ENCODE measurements around the gene RBPJL. TPM values are rescaled to one million over a fixed set of nuclear protein-coding genes. Genes with fewer than 3 reads are reported as not detected.

The RBPJL gene
- total RNA-seq, 1 donor from 2014 or later = not detected

- no peak overlapping the region for H3K27ac Mint-ChIP-seq
- ChIA-PET POLR2A (no interaction called here), CTCF (no interaction called here)
- intact Hi-C loops (cut with micrococcal nuclease) = no loop called here
- H3K4me3 Mint-ChIP-seq = no peak overlapping the region
- TF ChIP-seq CTCF (IDR thresholded peaks at IDR 0.05) = no peak
- peaks cover 11% of the 10 kb centered on the region for H3K4me1 Mint-ChIP-seq
- H3K9me3 Mint-ChIP-seq = no peaks in the 10 kb centered on the region
- no peak for ATAC-seq (ENCODE audit: low read depth)
- no peak for DNase-seq
- no peaks in the 10 kb centered on the region for H3K36me3 Mint-ChIP-seq (ENCODE audit: low read depth)
- H3K27me3 Mint-ChIP-seq = peaks cover 22% of the 10 kb centered on the region
Observed at GRCh38 chr20:45344168-45344860, 37.7 kb downstream of the RBPJL start.

GRCh38 chr20:45345104-45345936 lies 38.7 kb downstream of the RBPJL start:
- peaks cover 11% of the 10 kb centered on the region for H3K4me1 Mint-ChIP-seq
- ATAC-seq (ENCODE audit: low read depth) (no peak), DNase-seq (no peak)
- H3K27me3 Mint-ChIP-seq = peaks cover 24% of the 10 kb centered on the region
- no peaks in the 10 kb centered on the region for H3K36me3 Mint-ChIP-seq (ENCODE audit: low read depth)
- ChIA-PET CTCF (no interaction called here), POLR2A (no interaction called here)
- no peak overlapping the region for H3K4me3 Mint-ChIP-seq
- no peaks in the 10 kb centered on the region for H3K9me3 Mint-ChIP-seq
- intact Hi-C loops (cut with micrococcal nuclease) = no loop called here
- H3K27ac Mint-ChIP-seq = no peak overlapping the region
- TF ChIP-seq CTCF (IDR thresholded peaks at IDR 0.05) = no peak

- peaks cover 11% of the 10 kb centered on the region for H3K4me1 Mint-ChIP-seq
Observed at GRCh38 chr20:45346291-45346718, 39.7 kb downstream of the RBPJL start.

GRCh38 chr20:45346851-45347250 lies 40.2 kb downstream of the RBPJL start:
- peaks cover 24% of the 10 kb centered on the region for H3K27me3 Mint-ChIP-seq
- H3K4me3 Mint-ChIP-seq = no peak overlapping the region
- POLR2A ChIA-PET = no interaction called here
- CTCF ChIA-PET = no interaction called here
- TF ChIP-seq CTCF (IDR thresholded peaks at IDR 0.05) = no peak
- no peaks in the 10 kb centered on the region for H3K9me3 Mint-ChIP-seq
- ATAC-seq (ENCODE audit: low read depth) (no peak), DNase-seq (no peak)
- peaks cover 11% of the 10 kb centered on the region for H3K4me1 Mint-ChIP-seq
- intact Hi-C loops (cut with micrococcal nuclease) = no loop called here
- H3K36me3 Mint-ChIP-seq (ENCODE audit: low read depth) = no peaks in the 10 kb centered on the region
- H3K27ac Mint-ChIP-seq = no peak overlapping the region

More at GRCh38 chr20:45346291-45346718, 39.7 kb downstream of the RBPJL start:
- H3K27ac Mint-ChIP-seq = no peak overlapping the region
- no peak overlapping the region for H3K4me3 Mint-ChIP-seq
- H3K36me3 Mint-ChIP-seq (ENCODE audit: low read depth) = no peaks in the 10 kb centered on the region
- no peak for TF ChIP-seq CTCF (IDR thresholded peaks at IDR 0.05)
- ATAC-seq (ENCODE audit: low read depth) (no peak), DNase-seq (no peak)
- H3K9me3 Mint-ChIP-seq = no peaks in the 10 kb centered on the region
- intact Hi-C loops (cut with micrococcal nuclease) = no loop called here
- peaks cover 24% of the 10 kb centered on the region for H3K27me3 Mint-ChIP-seq
- CTCF ChIA-PET = no interaction called here
- POLR2A ChIA-PET = no interaction called here

GRCh38 chr20:45347297-45347935 lies 40.8 kb downstream of the RBPJL start:
- Mint-ChIP-seq H3K27me3 (peaks cover 24% of the 10 kb centered on the region), H3K36me3 (ENCODE audit: low read depth) (no peaks in the 10 kb centered on the region), H3K9me3 (no peaks in the 10 kb centered on the region), H3K27ac (no peak overlapping the region), H3K4me3 (peak overlapping the region; percentile 68), H3K4me1 (peaks cover 11% of the 10 kb centered on the region)
- ATAC-seq (ENCODE audit: low read depth) (peak; percentile 14), DNase-seq (no peak)
- no peak for TF ChIP-seq CTCF (IDR thresholded peaks at IDR 0.05)
- ChIA-PET CTCF (interaction anchor here (0.6 kb wide), 1 partner anchor 34 kb away, joined by 4 read pairs; no protein-coding TSS in a partner anchor), POLR2A (interaction anchor here (0.6 to 1.4 kb wide), 3 partner anchors 15 to 422 kb away, joined by 3 to 4 read pairs (median 3); partner anchors contain the start of gene SYS1)
- intact Hi-C loops (cut with micrococcal nuclease) = no loop called here

Data from activated B cell treated with CpG ODN at 0.5 μM for 24 hours (primary cell).